GM12872 (cell line): ENCODE results near the gene FBXO10.

Experiments
- TF ChIP-seq, protein P1 (sequence below): IDR thresholded peaks from 3 replicates; pipeline ENCODE4 v1.5.1; 2011; ENCODE audit warnings: low read depth, mild to moderate bottlenecking, low read length, moderate library complexity; ENCODE audit not compliant: insufficient read depth

The FBXO10 gene

DNA sequence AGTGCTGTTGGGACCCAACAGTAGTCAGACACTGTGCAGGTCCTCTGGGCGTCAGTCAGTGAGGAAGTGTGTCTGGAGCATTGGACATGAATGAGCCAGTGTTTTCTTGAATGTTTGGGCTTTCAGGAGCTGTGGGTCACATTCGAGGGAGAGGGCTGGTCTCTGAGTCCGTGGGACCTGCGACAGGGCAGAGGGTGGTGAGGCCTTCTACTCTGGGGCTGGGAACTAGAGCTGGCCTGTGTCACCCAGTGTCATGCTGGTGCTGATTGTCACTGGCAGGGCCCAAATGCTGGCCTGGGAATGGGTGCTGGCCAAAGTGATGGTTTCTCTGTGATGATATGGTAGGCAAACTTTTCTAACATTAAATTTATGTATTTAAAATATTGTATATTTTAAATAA is 80.2 kb downstream of the FBXO10 start:
- TF ChIP-seq, protein P1, sequence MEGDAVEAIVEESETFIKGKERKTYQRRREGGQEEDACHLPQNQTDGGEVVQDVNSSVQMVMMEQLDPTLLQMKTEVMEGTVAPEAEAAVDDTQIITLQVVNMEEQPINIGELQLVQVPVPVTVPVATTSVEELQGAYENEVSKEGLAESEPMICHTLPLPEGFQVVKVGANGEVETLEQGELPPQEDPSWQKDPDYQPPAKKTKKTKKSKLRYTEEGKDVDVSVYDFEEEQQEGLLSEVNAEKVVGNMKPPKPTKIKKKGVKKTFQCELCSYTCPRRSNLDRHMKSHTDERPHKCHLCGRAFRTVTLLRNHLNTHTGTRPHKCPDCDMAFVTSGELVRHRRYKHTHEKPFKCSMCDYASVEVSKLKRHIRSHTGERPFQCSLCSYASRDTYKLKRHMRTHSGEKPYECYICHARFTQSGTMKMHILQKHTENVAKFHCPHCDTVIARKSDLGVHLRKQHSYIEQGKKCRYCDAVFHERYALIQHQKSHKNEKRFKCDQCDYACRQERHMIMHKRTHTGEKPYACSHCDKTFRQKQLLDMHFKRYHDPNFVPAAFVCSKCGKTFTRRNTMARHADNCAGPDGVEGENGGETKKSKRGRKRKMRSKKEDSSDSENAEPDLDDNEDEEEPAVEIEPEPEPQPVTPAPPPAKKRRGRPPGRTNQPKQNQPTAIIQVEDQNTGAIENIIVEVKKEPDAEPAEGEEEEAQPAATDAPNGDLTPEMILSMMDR, result no peak

DNA sequence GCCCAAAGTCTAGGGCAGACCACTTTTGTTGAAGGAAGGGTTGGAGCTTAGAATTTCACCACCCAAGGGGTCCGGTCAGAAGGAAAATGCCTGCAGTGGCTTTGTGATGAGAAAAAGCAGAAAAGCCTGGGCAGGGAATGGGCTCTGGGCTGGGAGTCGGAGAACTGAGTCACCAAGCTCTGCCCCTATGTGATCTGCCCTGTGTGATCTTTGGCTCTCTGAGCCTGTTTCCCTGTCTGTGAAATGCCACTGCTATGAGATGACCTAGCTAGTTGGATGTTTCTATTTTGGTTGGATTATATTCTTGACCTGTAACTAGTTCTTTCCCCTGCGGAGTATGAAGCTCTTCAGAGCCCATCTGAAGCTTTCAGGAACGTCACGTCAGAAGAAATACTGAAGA is 80.6 kb downstream of the FBXO10 start:
- TF ChIP-seq, protein P1, result no peak

DNA sequence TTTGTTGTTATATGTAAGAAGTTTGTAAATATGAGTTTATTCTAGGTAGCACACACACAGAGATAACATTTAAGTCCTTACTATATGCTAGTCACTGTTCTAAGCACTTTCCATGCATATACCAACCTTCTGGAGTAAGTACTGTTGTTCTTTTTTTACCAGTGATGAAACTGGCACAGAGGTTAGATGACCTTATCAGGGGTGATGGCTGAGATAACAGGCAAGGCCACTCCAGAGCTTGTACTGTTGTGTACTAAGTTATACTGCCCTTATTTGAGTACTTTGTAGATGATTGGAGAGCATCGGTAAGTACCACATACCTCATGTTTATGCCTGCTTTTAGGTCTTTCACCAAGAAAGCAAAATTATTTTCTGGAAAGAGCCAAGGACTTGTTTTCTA is 84.2 kb downstream of the FBXO10 start:
- TF ChIP-seq, protein P1, result no peak

DNA sequence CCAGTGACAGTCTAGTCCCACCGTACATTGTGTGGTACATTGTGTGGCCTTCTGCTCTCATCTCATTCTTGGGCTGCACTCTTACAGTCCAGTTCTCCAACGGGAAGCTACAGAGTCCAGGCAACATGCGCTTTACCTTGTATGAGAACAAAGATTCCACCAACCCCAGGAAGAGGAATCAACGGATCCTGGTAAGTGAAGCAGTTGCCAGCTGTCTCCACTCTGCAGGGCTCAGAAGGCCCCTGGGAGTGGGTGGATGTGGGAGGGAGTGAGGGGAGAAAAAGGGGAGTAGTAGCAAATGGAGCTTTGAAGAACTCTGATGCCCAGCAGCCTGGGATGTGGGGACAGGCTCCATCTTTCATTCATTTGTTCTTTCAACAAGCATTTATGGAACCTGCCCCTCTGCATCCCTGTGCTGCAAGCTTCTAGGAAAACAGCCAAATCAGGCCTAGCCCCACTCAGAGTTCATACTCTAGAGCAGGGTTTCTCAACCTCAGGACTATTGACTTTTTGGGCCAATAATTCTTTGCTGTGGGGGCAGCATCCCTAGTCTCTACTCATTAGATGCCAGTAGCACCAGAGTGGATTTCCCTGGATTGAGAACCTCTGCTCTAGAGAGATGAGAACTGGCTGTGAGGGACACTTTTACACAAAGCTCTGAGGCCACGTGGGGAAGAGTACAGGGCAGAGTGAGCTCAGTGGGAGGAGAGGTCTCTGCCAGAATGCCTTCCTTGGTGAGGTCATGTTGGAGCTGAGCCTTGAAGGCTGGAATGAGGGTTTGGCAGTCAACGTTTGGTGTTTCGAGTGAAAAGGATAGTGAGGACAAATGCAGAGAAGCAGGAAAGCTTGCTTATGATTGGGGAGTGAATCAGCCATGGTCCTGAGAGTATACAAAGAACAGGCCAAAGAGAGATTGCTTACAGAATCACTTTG is 89.3 kb downstream of the FBXO10 start:
- TF ChIP-seq, protein P1, result no peak

DNA sequence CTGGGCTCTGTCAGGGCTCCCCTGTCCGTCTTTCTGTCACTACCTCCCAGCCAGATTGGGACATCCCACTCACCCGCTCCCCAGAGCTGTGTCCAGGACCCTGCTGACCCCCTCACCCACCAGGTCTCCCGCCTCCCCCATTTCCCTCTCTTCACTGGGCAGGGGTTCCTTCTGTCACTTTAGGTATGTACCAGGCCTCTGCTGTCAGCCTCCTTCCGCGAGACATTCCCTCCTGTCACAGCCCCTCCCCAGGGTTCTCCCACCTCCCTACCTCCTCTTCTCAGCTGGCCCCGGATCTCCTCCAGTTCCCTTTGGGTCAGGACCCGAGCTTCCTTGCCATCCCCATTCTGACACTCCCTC is 89.9 kb downstream of the FBXO10 start:
- TF ChIP-seq, protein P1, result no peak

DNA sequence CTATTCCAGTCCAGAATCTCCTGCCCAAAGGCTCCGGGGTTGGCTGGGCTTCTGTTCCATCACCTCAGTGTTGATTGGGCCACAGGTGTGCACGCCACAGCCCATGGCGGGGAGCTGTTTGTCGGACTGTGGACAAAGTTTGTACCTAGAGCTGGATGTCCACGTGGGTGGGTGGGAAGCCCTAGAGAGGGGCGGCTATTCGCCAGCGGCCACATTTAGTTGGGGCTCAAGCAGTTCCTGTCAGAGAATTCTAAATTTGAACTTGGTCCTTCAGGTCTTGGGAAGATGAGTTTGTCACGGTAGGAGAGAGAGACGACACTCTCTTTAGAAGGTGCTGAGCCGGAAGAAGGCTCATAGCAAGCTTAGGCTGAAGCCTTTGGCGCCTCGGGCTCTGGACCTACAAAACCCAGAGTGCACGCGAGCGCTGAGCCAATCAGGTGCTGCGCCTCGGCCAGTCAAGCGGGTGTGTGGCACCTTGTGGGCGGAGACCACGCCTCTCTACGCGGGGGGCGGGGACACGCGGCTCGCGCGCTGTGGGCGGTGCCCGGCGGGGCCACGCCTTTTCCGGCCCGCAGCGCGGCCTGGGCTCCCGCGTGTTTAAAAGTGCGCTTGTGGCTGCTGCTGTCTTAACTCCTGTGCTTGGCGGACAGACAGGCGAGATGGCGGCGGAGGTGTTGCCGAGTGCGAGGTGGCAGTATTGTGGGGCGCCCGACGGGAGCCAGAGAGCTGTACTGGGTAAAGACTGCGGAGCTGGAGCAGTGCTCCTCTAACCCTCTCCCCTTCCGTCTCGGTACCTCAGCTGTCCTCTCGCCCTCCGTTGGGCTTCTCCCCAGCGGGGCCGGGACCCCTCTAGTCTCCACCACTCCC is 90.6 kb downstream of the FBXO10 start, which contains the start of gene POLR1E:
Gene POLR1E, plus strand, starts transcription at position 560 of the 867 bp plus-strand sequence. Its CDS starts 100 bp downstream, at position 660.
- TF ChIP-seq, protein P1, result no peak

- TF ChIP-seq, protein P1, result 0 out of 3 replicates have a peak, but pooled peaks have one; percentile 3
Measured at GRCh38 chr9:37480759-37481158, 95.4 kb downstream of the FBXO10 start.
